ENCODE measurements around the gene ZNF330. TPM values are rescaled to one million over a fixed set of nuclear protein-coding genes. Genes with fewer than 3 reads are reported as not detected.

ZNF330 gene
- total and polyA plus RNA-seq, 10 of the 15 experiments (the other 5 are each of a cell fraction or from before 2014, with no cell fraction given) = 31.3 to 57.6 (median 44.3) TPM

DNA sequence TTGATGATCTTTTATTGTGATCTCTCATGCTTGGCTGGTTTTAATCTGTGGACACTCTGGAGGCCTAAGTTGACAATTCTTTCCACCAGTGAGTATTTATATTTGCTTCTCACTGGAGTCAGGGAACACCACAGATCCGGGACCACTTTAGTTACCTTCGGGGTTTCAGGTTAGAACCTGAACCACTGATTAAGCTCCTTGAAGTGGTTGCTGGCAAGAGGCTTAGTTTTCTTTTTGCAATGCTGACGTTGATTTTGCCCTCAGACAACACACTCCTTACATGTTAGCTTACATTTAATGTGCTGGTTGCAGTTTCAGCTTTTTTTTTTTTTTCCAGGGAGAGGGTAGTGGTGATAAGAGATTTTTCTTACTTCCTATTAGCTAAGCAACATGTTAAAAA lies 10.5 kb upstream of the ZNF330 start:
- Histone ChIP-seq H3K4me2 (ENCODE audit: control insufficient read depth, insufficient read depth) (no peak overlapping the region), H3K9me3 (replicated peaks; ENCODE audit: control insufficient read depth, insufficient read depth, low read length) (no peaks in the 10 kb centered on the region), H3K27me3 (replicated peaks in 1 of 2; ENCODE audit: control insufficient read depth in 2 of 2, insufficient read depth in 2 of 2, low read length in 1 of 2) (no peaks in the 10 kb centered on the region), H3K4me1 (ENCODE audit: control insufficient read depth, insufficient read depth, low read length) (no peaks in the 10 kb centered on the region), H4K20me1 (ENCODE audit: control insufficient read depth, insufficient read depth) (no peaks in the 10 kb centered on the region), H3K27ac (ENCODE audit: control insufficient read depth, insufficient read depth) (no peak overlapping the region), H3K9ac (ENCODE audit: control insufficient read depth, insufficient read depth, low read length) (no peak overlapping the region), H2AFZ (ENCODE audit: control insufficient read depth, low read depth, low read length) (no peak overlapping the region), H3K4me3 (no peak overlapping the region), H3K79me2 (ENCODE audit: control insufficient read depth, insufficient read depth, low read length) (no peaks in the 10 kb centered on the region), H3K36me3 (ENCODE audit: control insufficient read depth in 2 of 2, insufficient read depth in 2 of 2, low read length in 1 of 2) (no peaks in the 10 kb centered on the region)
- TF ChIP-seq ZSCAN29 (IDR thresholded peaks at IDR 0.05) (no peak), BRCA1 (IDR thresholded peaks at IDR 0.05; ENCODE audit: low read depth, low read length) (no peak), POLR2AphosphoS5 (IDR thresholded peaks at IDR 0.05; ENCODE audit: low read length) (no peak), EZH2 (IDR thresholded peaks at IDR 0.05; ENCODE audit: borderline replicate concordance, control insufficient read depth, low read depth, low read length) (no peak), IKZF2 (IDR thresholded peaks at IDR 0.05) (no peak), MYB (IDR thresholded peaks at IDR 0.05; ENCODE audit: borderline replicate concordance, low read depth, low read length) (no peak), PAX5 (IDR thresholded peaks at IDR 0.05; ENCODE audit: borderline replicate concordance, low read depth, low read length) (no peak), GATAD2B (conservative IDR thresholded peaks at IDR 0.05; ENCODE audit: low read depth) (no peak), RBBP5 (conservative IDR thresholded peaks at IDR 0.05) (no peak), RB1 (IDR thresholded peaks at IDR 0.05; ENCODE audit: borderline replicate concordance) (no peak), HDGF (IDR thresholded peaks at IDR 0.05) (no peak)
- TF ChIP-seq, protein P1, sequence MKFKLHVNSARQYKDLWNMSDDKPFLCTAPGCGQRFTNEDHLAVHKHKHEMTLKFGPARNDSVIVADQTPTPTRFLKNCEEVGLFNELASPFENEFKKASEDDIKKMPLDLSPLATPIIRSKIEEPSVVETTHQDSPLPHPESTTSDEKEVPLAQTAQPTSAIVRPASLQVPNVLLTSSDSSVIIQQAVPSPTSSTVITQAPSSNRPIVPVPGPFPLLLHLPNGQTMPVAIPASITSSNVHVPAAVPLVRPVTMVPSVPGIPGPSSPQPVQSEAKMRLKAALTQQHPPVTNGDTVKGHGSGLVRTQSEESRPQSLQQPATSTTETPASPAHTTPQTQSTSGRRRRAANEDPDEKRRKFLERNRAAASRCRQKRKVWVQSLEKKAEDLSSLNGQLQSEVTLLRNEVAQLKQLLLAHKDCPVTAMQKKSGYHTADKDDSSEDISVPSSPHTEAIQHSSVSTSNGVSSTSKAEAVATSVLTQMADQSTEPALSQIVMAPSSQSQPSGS (IDR thresholded peaks at IDR 0.05; ENCODE audit: low read length) = no peak
- TF ChIP-seq, protein P2, sequence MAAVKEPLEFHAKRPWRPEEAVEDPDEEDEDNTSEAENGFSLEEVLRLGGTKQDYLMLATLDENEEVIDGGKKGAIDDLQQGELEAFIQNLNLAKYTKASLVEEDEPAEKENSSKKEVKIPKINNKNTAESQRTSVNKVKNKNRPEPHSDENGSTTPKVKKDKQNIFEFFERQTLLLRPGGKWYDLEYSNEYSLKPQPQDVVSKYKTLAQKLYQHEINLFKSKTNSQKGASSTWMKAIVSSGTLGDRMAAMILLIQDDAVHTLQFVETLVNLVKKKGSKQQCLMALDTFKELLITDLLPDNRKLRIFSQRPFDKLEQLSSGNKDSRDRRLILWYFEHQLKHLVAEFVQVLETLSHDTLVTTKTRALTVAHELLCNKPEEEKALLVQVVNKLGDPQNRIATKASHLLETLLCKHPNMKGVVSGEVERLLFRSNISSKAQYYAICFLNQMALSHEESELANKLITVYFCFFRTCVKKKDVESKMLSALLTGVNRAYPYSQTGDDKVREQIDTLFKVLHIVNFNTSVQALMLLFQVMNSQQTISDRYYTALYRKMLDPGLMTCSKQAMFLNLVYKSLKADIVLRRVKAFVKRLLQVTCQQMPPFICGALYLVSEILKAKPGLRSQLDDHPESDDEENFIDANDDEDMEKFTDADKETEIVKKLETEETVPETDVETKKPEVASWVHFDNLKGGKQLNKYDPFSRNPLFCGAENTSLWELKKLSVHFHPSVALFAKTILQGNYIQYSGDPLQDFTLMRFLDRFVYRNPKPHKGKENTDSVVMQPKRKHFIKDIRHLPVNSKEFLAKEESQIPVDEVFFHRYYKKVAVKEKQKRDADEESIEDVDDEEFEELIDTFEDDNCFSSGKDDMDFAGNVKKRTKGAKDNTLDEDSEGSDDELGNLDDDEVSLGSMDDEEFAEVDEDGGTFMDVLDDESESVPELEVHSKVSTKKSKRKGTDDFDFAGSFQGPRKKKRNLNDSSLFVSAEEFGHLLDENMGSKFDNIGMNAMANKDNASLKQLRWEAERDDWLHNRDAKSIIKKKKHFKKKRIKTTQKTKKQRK (IDR thresholded peaks at IDR 0.05; ENCODE audit: low read depth, low read length) = no peak
- TF ChIP-seq, protein P3, sequence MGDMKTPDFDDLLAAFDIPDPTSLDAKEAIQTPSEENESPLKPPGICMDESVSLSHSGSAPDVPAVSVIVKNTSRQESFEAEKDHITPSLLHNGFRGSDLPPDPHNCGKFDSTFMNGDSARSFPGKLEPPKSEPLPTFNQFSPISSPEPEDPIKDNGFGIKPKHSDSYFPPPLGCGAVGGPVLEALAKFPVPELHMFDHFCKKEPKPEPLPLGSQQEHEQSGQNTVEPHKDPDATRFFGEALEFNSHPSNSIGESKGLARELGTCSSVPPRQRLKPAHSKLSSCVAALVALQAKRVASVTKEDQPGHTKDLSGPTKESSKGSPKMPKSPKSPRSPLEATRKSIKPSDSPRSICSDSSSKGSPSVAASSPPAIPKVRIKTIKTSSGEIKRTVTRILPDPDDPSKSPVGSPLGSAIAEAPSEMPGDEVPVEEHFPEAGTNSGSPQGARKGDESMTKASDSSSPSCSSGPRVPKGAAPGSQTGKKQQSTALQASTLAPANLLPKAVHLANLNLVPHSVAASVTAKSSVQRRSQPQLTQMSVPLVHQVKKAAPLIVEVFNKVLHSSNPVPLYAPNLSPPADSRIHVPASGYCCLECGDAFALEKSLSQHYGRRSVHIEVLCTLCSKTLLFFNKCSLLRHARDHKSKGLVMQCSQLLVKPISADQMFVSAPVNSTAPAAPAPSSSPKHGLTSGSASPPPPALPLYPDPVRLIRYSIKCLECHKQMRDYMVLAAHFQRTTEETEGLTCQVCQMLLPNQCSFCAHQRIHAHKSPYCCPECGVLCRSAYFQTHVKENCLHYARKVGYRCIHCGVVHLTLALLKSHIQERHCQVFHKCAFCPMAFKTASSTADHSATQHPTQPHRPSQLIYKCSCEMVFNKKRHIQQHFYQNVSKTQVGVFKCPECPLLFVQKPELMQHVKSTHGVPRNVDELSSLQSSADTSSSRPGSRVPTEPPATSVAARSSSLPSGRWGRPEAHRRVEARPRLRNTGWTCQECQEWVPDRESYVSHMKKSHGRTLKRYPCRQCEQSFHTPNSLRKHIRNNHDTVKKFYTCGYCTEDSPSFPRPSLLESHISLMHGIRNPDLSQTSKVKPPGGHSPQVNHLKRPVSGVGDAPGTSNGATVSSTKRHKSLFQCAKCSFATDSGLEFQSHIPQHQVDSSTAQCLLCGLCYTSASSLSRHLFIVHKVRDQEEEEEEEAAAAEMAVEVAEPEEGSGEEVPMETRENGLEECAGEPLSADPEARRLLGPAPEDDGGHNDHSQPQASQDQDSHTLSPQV (IDR thresholded peaks at IDR 0.05) = no peak
- TF ChIP-seq, protein P4, sequence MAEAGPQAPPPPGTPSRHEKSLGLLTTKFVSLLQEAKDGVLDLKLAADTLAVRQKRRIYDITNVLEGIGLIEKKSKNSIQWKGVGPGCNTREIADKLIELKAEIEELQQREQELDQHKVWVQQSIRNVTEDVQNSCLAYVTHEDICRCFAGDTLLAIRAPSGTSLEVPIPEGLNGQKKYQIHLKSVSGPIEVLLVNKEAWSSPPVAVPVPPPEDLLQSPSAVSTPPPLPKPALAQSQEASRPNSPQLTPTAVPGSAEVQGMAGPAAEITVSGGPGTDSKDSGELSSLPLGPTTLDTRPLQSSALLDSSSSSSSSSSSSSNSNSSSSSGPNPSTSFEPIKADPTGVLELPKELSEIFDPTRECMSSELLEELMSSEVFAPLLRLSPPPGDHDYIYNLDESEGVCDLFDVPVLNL (IDR thresholded peaks at IDR 0.05; ENCODE audit: low read depth, low read length) = no peak
- 13% methylated on average over 3 of the region's 3 CpGs for WGBS (ENCODE audit: insufficient coverage, insufficient replicate concordance, low lambda C conversion rate, missing lambda C conversion rate)
- POLR2A ChIA-PET = no interaction called here
- CTCF ChIA-PET = no interaction called here
- SMC1A ChIA-PET (ENCODE audit: uncharacterized antibody, unreplicated experiment) = no interaction called here
- in situ Hi-C loops (cut with MboI) (no loop called here), intact Hi-C loops (cut with micrococcal nuclease; ENCODE audit: unreplicated experiment) (no loop called here)
- FAIRE-seq = no peak
- no peak for DNase-seq (ENCODE audit: low read depth, low spot score)
- BruUV-seq (replicated peaks) = no TSS peak
- RAD21 ChIA-PET (ENCODE audit: unreplicated experiment) = no interaction called here
- no peak for ATAC-seq

Measured in GM12878 (cell line).